ENCODE results near the gene KIF13A. TPM values are rescaled to one million over a fixed set of nuclear protein-coding genes. Genes with fewer than 3 reads are reported as not detected.

KIF13A gene
- total RNA-seq, 2 donors from 2014 or later, result 36.8 to 57.5 TPM

DNA sequence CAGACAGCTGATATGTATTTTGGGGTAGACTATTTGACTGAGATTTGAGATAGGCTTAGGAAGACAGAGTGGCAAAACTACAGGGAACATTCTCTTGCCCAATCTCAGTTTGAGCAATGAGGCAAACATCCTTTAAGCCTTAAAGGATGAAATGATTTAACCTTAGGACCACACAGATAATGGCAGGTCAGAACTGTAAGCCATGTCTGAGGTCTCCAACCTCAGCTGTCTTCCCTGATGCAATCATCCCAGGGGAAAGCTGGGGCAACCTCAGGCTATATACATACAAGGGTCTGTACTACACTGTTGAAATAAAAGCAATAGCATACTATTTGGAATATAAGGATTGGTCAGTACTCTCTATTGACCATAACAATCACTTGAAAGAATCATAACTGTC lies 196.9 kb downstream of the KIF13A start:
- no peaks in the 10 kb centered on the region for H3K36me3 ChIP-seq
- no peak overlapping the region for H3K4me3 ChIP-seq
- no peaks in the 10 kb centered on the region for H3K4me1 ChIP-seq (replicated peaks)
- no peaks in the 10 kb centered on the region for H3K9me3 ChIP-seq
- no peak overlapping the region for H3K27ac ChIP-seq
- DNase-seq (ENCODE audit: low spot score), result no peak
- H3K27me3 ChIP-seq (replicated peaks; ENCODE audit: insufficient read depth), result no peaks in the 10 kb centered on the region
- intact Hi-C loops (cut with DNase I), result no loop called here
- no peak for TF ChIP-seq POLR2AphosphoS5 (IDR thresholded peaks at IDR 0.05)
- no peak for TF ChIP-seq POLR2A (IDR thresholded peaks at IDR 0.05)
- TF ChIP-seq, protein P1, sequence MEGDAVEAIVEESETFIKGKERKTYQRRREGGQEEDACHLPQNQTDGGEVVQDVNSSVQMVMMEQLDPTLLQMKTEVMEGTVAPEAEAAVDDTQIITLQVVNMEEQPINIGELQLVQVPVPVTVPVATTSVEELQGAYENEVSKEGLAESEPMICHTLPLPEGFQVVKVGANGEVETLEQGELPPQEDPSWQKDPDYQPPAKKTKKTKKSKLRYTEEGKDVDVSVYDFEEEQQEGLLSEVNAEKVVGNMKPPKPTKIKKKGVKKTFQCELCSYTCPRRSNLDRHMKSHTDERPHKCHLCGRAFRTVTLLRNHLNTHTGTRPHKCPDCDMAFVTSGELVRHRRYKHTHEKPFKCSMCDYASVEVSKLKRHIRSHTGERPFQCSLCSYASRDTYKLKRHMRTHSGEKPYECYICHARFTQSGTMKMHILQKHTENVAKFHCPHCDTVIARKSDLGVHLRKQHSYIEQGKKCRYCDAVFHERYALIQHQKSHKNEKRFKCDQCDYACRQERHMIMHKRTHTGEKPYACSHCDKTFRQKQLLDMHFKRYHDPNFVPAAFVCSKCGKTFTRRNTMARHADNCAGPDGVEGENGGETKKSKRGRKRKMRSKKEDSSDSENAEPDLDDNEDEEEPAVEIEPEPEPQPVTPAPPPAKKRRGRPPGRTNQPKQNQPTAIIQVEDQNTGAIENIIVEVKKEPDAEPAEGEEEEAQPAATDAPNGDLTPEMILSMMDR (IDR thresholded peaks at IDR 0.05), result no peak

DNA sequence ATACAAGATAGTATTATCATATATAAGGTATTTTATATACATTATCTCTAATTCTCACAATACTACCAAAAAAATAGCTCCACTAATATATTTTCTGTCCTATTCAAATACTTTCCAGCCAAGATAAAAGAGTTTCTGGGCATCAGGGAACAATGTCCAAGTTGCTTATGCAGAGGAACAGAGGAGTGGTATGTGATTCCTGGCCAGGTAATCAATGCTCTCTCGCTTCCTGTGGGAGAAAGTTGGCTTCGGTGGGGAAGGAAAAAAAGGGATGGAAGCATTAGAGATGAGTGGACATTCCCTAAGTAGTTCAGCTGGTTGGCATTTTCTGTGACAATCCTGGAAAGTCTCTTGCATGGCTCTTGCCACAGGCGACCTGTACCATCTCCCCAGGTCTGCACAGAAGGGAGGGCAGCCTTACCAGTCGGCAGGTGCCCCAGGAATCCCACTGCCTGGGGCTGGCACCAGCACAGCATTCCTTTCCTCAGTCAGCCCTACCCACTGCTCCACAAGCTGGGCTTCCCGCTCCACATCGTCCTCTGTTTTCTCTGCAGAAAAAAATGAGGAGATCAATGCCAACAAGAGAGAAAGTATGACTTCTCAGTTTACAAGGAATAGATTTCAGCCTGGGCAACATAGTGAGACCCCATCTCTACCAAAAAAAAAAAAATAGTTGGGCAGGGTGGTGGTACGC lies 202.2 kb downstream of the KIF13A start:
- no peak for DNase-seq (ENCODE audit: low spot score)
- no peak overlapping the region for H3K27ac ChIP-seq
- intact Hi-C loops (cut with DNase I), result no loop called here
- no peaks in the 10 kb centered on the region for H3K4me1 ChIP-seq (replicated peaks)
- TF ChIP-seq, protein P1 (IDR thresholded peaks at IDR 0.05), result no peak
- no peak for TF ChIP-seq POLR2AphosphoS5 (IDR thresholded peaks at IDR 0.05)
- no peak for TF ChIP-seq POLR2A (IDR thresholded peaks at IDR 0.05)
- no peaks in the 10 kb centered on the region for H3K9me3 ChIP-seq
- 83% methylated on average over 7 of the region's 7 CpGs for WGBS
- H3K4me3 ChIP-seq, result no peak overlapping the region
- peaks cover 0 to 11% of the 10 kb centered on the region in 2 donors for H3K36me3 ChIP-seq
- H3K27me3 ChIP-seq (replicated peaks; ENCODE audit: insufficient read depth), result no peaks in the 10 kb centered on the region

DNA sequence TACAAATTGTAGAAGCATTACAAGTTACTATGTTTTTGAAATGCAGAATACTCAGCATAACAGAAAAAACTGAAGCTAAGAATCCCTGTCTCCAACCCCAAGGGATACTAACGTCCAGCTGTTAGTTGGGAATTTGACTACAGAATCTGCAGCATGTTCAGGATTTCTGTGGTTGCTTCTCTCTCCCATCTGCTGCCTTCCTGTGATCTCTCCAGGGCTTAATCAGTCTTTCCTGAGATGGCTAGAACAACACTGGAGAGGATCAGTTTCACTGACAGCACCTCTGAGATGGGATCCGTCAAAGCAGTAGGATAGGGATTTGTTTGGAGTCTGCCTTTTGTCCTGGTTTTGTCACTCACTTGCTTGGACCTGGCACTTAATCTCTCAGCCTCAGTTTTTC lies 207.4 kb downstream of the KIF13A start:
- Histone ChIP-seq H3K27ac (no peak overlapping the region), H3K4me3 (no peak overlapping the region), H3K36me3 (peaks cover 3 to 11% of the 10 kb centered on the region in 2 donors), H3K9me3 (no peaks in the 10 kb centered on the region), H3K27me3 (replicated peaks; ENCODE audit: insufficient read depth) (no peaks in the 10 kb centered on the region), H3K4me1 (replicated peaks) (no peaks in the 10 kb centered on the region)
- intact Hi-C loops (cut with DNase I), result no loop called here
- WGBS, result 82% methylated on average over 2 of the region's 2 CpGs
- DNase-seq (ENCODE audit: low spot score), result no peak
- TF ChIP-seq POLR2A (IDR thresholded peaks at IDR 0.05), result no peak
- TF ChIP-seq POLR2AphosphoS5 (IDR thresholded peaks at IDR 0.05), result no peak
- TF ChIP-seq, protein P1 (IDR thresholded peaks at IDR 0.05), result no peak

DNA sequence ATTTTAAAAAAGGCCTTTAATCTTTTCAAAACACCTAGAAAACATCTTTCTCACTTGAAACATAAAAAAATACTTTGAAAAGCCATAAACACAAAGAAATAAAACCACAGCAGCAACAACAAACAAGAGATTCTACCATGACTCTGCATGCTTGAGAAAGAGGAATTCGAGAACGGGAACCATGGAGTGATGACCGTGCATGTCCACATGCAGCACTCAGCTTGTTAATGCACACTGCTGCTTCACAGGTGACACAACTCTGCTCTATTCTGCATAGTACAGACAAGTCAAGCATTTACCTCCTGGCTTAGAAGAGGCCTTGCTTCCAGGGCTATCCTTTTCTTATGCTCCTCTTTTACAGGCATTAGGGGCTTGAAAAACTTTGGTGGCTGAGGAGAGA lies 215.8 kb downstream of the KIF13A start:
- TF ChIP-seq, protein P1 (IDR thresholded peaks at IDR 0.05), result no peak
- TF ChIP-seq POLR2AphosphoS5 (IDR thresholded peaks at IDR 0.05) (no peak), POLR2A (IDR thresholded peaks at IDR 0.05) (no peak)
- Histone ChIP-seq H3K9me3 (no peaks in the 10 kb centered on the region), H3K4me3 (no peak overlapping the region), H3K36me3 (peaks cover 5 to 11% of the 10 kb centered on the region in 2 donors), H3K27me3 (replicated peaks; ENCODE audit: insufficient read depth) (no peaks in the 10 kb centered on the region), H3K4me1 (replicated peaks) (no peaks in the 10 kb centered on the region), H3K27ac (no peak overlapping the region)
- intact Hi-C loops (cut with DNase I), result no loop called here
- DNase-seq (ENCODE audit: low spot score), result no peak
- WGBS, result 89% methylated on average over 3 of the region's 3 CpGs

DNA sequence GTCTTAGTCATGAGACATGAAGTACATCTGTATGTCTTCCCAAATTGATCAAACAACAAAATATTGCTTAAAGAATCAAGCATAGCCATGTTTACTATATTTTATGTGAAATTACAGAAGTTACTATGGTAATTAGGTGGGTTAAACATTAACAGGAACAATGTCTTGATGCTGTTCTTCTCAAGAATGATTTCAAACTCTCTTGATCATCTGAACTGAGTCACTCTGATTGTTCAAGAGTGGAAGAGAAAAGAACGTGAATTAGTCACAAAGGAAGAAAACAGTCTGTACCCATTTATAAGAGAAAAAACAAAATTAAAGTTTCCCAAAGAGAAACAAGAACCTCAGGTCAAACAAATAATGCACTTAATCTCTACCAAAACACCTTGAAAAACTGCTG lies 218.6 kb downstream of the KIF13A start:
- H3K4me1 ChIP-seq (replicated peaks), result no peaks in the 10 kb centered on the region
- 89% methylated on average over 1 of the region's 1 CpG for WGBS
- intact Hi-C loops (cut with DNase I), result no loop called here
- H3K27ac ChIP-seq, result no peak overlapping the region
- H3K9me3 ChIP-seq, result no peaks in the 10 kb centered on the region
- TF ChIP-seq POLR2A (IDR thresholded peaks at IDR 0.05), result no peak
- TF ChIP-seq, protein P1 (IDR thresholded peaks at IDR 0.05), result no peak
- H3K4me3 ChIP-seq, result no peak overlapping the region
- no peaks in the 10 kb centered on the region for H3K27me3 ChIP-seq (replicated peaks; ENCODE audit: insufficient read depth)
- H3K36me3 ChIP-seq, result peaks cover 5 to 11% of the 10 kb centered on the region in 2 donors
- no peak for DNase-seq (ENCODE audit: low spot score)

All from prostate gland (tissue), 2 donors.